HEK293 (cell line): Measurements from ENCODE around the gene RNASEH2B.

Experiments
- CTCF ChIA-PET: fragments of 350-600 bp; formaldehyde crosslinking; extraction: SDS; loops from one replicate; lab custom pipeline; 2021; ENCODE audit warnings: antibody characterized with exemption; lab: Yijun Ruan, JAX
- POLR2A ChIA-PET: fragments of 300-600 bp; formaldehyde crosslinking; extraction: SDS; loops from one replicate; lab custom pipeline; 2020; ENCODE audit warnings: antibody characterized with exemption, inconsistent platforms; lab: Yijun Ruan, JAX
- H3K27ac ChIP-seq: fragments of 200-500 bp; sonication (Bioruptor generic); 2 replicates; pipeline ENCODE4 v1.5.1; 2014; ENCODE audit warnings: low read depth, low read length, control low read depth, inconsistent platforms; ENCODE audit errors: extremely low read depth
- H3K36me3 ChIP-seq, 2 experiments: fragments of 200-500 bp in 1 of 2; sonication (Bioruptor generic) in 1 of 2; 1 replicate in 1 of 2; 2 replicates in 1 of 2; pipeline ENCODE4 v1.5.1; 2014 to 2017; ENCODE audit warnings: inconsistent platforms in 2 of 2, low read length in 2 of 2; ENCODE audit not compliant: control insufficient read depth in 2 of 2, insufficient read depth in 1 of 2
- H3K4me1 ChIP-seq: fragments of 200-500 bp; sonication (Bioruptor generic); 2 replicates; pipeline ENCODE4 v1.5.1; 2014; ENCODE audit warnings: mild to moderate bottlenecking, low read length, inconsistent platforms; ENCODE audit not compliant: control insufficient read depth, insufficient read depth
- H3K4me3 ChIP-seq: 2 replicates; pipeline ENCODE4 v1.5.1; 2011; ENCODE audit warnings: low read depth, mild to moderate bottlenecking, control low read depth, low read length, moderate library complexity
- H3K9me3 ChIP-seq: fragments of 200-500 bp; sonication (Bioruptor generic); 2 replicates; pipeline ENCODE4 v1.5.1; 2014; ENCODE audit warnings: low read depth, low read length, inconsistent platforms; ENCODE audit not compliant: control insufficient read depth, insufficient read depth
- IKZF3 ChIP-seq: fragments of 450-650 bp; IDR thresholded peaks from 2 replicates; pipeline ENCODE4 v1.5.0; 2018; ENCODE audit warnings: missing biosample characterization, mild to moderate bottlenecking, missing genetic modification characterization, moderate library complexity
- PRDM10 ChIP-seq: fragments of 450-650 bp; formaldehyde crosslinking; IDR thresholded peaks from 2 replicates; pipeline ENCODE4 v1.5.1; 2016; ENCODE audit warnings: missing biosample characterization, missing genetic modification characterization
- REST ChIP-seq: fragments of 450-650 bp; formaldehyde crosslinking; IDR thresholded peaks from 2 replicates; pipeline ENCODE4 v1.5.1; 2016; ENCODE audit warnings: missing biosample characterization, missing genetic modification characterization
- WT1 ChIP-seq: fragments of 450-650 bp; formaldehyde crosslinking; IDR thresholded peaks from 2 replicates; pipeline ENCODE4 v1.5.1; 2016; ENCODE audit warnings: missing biosample characterization, missing genetic modification characterization
- ZBTB11 ChIP-seq: fragments of 450-650 bp; formaldehyde crosslinking; conservative IDR thresholded peaks from 2 replicates; pipeline ENCODE4 v1.5.1; 2016; ENCODE audit warnings: low read depth, missing biosample characterization, missing genetic modification characterization
- ZFHX2 ChIP-seq: fragments of 450-650 bp; formaldehyde crosslinking; conservative IDR thresholded peaks from 2 replicates; pipeline ENCODE4 v1.5.1; 2016; ENCODE audit warnings: missing biosample characterization, missing genetic modification characterization
- ZNF10 ChIP-seq: fragments of 450-650 bp; formaldehyde crosslinking; IDR thresholded peaks from 2 replicates; pipeline ENCODE4 v1.5.1; 2017; ENCODE audit warnings: missing biosample characterization, missing genetic modification characterization
- ZNF114 ChIP-seq: fragments of 450-650 bp; formaldehyde crosslinking; IDR thresholded peaks from 2 replicates; pipeline ENCODE4 v1.5.0; 2017; ENCODE audit warnings: missing biosample characterization, missing genetic modification characterization
- ZNF138 ChIP-seq: fragments of 450-650 bp; formaldehyde crosslinking; IDR thresholded peaks from 2 replicates; pipeline ENCODE4 v1.5.1; 2016; ENCODE audit warnings: missing biosample characterization, missing genetic modification characterization, borderline replicate concordance
- ZNF521 ChIP-seq: fragments of 450-650 bp; formaldehyde crosslinking; IDR thresholded peaks from 2 replicates; pipeline ENCODE4 v1.5.1; 2017; ENCODE audit warnings: missing biosample characterization, mild to moderate bottlenecking, missing genetic modification characterization
- ZNF529 ChIP-seq: fragments of 450-650 bp; formaldehyde crosslinking; IDR thresholded peaks from 2 replicates; pipeline ENCODE4 v1.5.1; 2017; ENCODE audit warnings: missing genetic modification characterization, missing biosample characterization; ENCODE audit not compliant: insufficient replicate concordance
- ZNF549 ChIP-seq: fragments of 450-650 bp; IDR thresholded peaks from 2 replicates; pipeline ENCODE4 v1.5.1; 2018; ENCODE audit warnings: missing biosample characterization, missing genetic modification characterization, mild to moderate bottlenecking, inconsistent platforms, moderate library complexity
- ZNF623 ChIP-seq: fragments of 450-650 bp; formaldehyde crosslinking; IDR thresholded peaks from 2 replicates; pipeline ENCODE4 v1.5.1; 2016; ENCODE audit warnings: missing biosample characterization, missing genetic modification characterization
- ZNF629 ChIP-seq: fragments of 450-650 bp; formaldehyde crosslinking; IDR thresholded peaks from 2 replicates; pipeline ENCODE4 v1.5.1; 2017; ENCODE audit warnings: missing biosample characterization, missing genetic modification characterization
- ZNF677 ChIP-seq: fragments of 450-650 bp; IDR thresholded peaks from 2 replicates; pipeline ENCODE4 v1.5.0; 2018; ENCODE audit warnings: missing biosample characterization, mild to moderate bottlenecking, missing genetic modification characterization, moderate library complexity
- ZNF76 ChIP-seq: fragments of 450-650 bp; formaldehyde crosslinking; IDR thresholded peaks from 2 replicates; pipeline ENCODE4; 2016; ENCODE audit warnings: low read depth, missing biosample characterization, missing genetic modification characterization, borderline replicate concordance
- ZNF776 ChIP-seq: fragments of 450-650 bp; formaldehyde crosslinking; IDR thresholded peaks from 2 replicates; pipeline ENCODE4 v1.5.0; 2017; ENCODE audit warnings: missing biosample characterization, missing genetic modification characterization, borderline replicate concordance
- ZSCAN23 ChIP-seq: fragments of 450-650 bp; formaldehyde crosslinking; IDR thresholded peaks from 2 replicates; pipeline ENCODE4 v1.5.1; 2016; ENCODE audit warnings: missing biosample characterization, missing genetic modification characterization
- TF ChIP-seq, protein P1 (sequence below): IDR thresholded peaks from 2 replicates; pipeline ENCODE4 v1.6.1; 2011; ENCODE audit warnings: mild to moderate bottlenecking, low read depth, low read length, borderline replicate concordance
- TF ChIP-seq, protein P2 (sequence below): fragments of 450-650 bp; formaldehyde crosslinking; IDR thresholded peaks from 2 replicates; pipeline ENCODE4; 2016; ENCODE audit warnings: missing biosample characterization, missing genetic modification characterization

The RNASEH2B gene

GRCh38 chr13:50873991-50874390 lies 35.6 kb upstream of the RNASEH2B start (continued):
- TF ChIP-seq ZNF776 (tag by site-specific recombination), result no peak
- TF ChIP-seq ZNF521, result no peak
- TF ChIP-seq, all 188 proteins: peak for 0

GRCh38 chr13:50882816-50883435 lies 26.7 kb upstream of the RNASEH2B start:
- H3K9me3 ChIP-seq, result no peaks in the 10 kb centered on the region
- CTCF ChIA-PET, result interaction anchor here (0.8 kb wide), 1 partner anchor 10 kb away, joined by 3 read pairs; no protein-coding TSS in a partner anchor
- H3K27ac ChIP-seq, result no peak overlapping the region
- H3K4me1 ChIP-seq, result no peaks in the 10 kb centered on the region
- H3K36me3 ChIP-seq, result no peaks in the 10 kb centered on the region
- POLR2A ChIA-PET, result no interaction called here
- no peak overlapping the region for H3K4me3 ChIP-seq
- TF ChIP-seq ZNF529 (tag by site-specific recombination), result no peak
- TF ChIP-seq, protein P1, sequence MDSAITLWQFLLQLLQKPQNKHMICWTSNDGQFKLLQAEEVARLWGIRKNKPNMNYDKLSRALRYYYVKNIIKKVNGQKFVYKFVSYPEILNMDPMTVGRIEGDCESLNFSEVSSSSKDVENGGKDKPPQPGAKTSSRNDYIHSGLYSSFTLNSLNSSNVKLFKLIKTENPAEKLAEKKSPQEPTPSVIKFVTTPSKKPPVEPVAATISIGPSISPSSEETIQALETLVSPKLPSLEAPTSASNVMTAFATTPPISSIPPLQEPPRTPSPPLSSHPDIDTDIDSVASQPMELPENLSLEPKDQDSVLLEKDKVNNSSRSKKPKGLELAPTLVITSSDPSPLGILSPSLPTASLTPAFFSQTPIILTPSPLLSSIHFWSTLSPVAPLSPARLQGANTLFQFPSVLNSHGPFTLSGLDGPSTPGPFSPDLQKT, result no peak
- TF ChIP-seq ZNF138 (tag by site-specific recombination), result no peak
- TF ChIP-seq ZFHX2 (tag by site-specific recombination), result no peak
- TF ChIP-seq PRDM10 (tag by site-specific recombination), result no peak
- no peak for TF ChIP-seq ZNF677 (tag by site-specific recombination)
- no peak for TF ChIP-seq ZNF76 (tag by site-specific recombination)
- TF ChIP-seq ZNF629, result no peak
- TF ChIP-seq WT1 (tag by site-specific recombination), result no peak
- no peak for TF ChIP-seq ZNF114 (tag by site-specific recombination)
- TF ChIP-seq ZNF623 (tag by site-specific recombination), result no peak

DNA sequence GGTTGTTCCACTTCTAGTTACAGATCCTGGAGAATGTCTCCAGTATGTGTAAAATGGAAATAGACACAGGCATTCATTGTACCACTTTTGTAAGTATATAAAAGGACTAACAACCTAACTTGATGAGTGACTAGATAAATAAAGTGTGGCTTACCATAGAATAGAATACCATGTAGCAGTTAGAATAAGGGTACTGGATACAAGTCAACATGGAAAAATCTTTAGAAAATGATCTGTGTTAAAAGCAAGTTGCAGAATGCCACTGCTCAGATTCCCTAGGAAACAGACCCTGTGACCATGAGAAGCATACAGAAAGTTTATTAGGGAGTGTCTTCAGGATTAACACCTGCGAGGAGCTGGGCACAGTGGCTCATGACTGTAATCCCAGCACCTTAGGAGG lies 25.9 kb upstream of the RNASEH2B start:
- no peaks in the 10 kb centered on the region for H3K4me1 ChIP-seq
- H3K36me3 ChIP-seq, result no peaks in the 10 kb centered on the region
- H3K9me3 ChIP-seq, result no peaks in the 10 kb centered on the region
- H3K27ac ChIP-seq, result no peak overlapping the region
- no peak overlapping the region for H3K4me3 ChIP-seq
- ChIA-PET POLR2A (no interaction called here), CTCF (no interaction called here)
- TF ChIP-seq ZNF549 (tag by site-specific recombination) (no peak), REST (tag by site-specific recombination) (no peak), IKZF3 (tag by site-specific recombination) (no peak), ZNF10 (no peak), ZSCAN23 (tag by site-specific recombination) (no peak), ZBTB11 (tag by site-specific recombination) (no peak)
- TF ChIP-seq, protein P2, sequence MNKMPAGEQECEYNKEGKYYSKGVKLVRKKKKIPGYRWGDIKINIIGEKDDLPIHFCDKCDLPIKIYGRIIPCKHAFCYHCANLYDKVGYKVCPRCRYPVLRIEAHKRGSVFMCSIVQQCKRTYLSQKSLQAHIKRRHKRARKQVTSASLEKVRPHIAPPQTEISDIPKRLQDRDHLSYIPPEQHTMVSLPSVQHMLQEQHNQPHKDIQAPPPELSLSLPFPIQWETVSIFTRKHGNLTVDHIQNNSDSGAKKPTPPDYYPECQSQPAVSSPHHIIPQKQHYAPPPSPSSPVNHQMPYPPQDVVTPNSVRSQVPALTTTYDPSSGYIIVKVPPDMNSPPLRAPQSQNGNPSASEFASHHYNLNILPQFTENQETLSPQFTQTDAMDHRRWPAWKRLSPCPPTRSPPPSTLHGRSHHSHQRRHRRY (tag by site-specific recombination), result no peak
